Fibroblast of the conjunctiva (primary cell): ENCODE data around the gene GLS.
"Not testable (repeated sequence)": the region's sequence is repeated elsewhere in the genome, so short reads cannot be mapped to it uniquely, and the experiment has no call there.

Experiments
- DNase-seq: peaks from one replicate; pipeline ENCODE4 v3.0.0-alpha.2; 2010; ENCODE audit warnings: low read depth

GLS gene

DNA sequence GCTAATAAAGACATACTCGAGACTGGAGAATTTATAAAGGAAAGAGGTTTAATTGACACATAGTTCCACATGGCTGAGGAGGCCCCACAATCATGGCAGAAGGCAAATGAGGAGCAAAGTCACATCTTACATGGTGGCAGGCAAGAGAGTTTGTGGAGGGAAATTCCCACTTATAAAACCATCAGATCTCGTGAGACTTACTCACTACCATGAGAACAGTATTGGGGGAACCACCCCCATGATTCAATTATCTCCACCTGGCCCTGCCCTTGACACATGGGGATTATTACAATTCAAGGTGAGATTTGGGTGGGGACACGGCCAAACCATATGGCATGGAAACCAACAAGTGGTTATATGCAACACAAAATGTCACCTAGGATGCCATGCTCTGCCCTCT lies 114.7 kb downstream of the GLS start:
- DNase-seq: not testable (repeated sequence)

DNA sequence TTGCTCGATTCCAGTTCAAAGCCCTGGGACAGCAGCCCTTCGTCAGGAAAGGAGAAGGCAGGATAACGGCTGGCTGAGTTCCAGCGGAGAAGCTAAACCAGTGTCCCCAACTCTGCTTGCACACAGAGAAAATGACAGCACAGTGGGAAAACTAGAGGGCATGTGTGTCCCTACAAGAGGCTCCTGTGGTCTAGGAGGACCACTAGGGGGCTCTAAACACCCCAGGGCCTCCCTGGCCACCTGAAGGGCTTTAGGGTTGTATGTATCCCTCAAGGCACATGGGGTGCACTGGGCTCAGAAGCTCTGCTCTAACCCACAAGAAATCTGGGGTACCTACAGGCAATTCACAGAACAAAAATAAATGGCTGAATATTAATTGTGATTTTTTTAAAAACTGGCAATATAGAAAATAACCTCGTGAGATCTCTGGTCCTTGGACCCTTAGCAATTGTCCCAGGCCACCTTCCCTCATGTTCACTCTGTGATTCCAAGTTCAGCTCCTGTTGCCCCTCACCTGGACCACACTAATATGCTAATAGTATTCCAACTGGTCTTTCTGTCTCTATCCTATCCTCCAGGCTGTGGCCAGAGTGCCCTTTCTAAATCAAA lies 115.8 kb downstream of the GLS start:
- no peak for DNase-seq

DNA sequence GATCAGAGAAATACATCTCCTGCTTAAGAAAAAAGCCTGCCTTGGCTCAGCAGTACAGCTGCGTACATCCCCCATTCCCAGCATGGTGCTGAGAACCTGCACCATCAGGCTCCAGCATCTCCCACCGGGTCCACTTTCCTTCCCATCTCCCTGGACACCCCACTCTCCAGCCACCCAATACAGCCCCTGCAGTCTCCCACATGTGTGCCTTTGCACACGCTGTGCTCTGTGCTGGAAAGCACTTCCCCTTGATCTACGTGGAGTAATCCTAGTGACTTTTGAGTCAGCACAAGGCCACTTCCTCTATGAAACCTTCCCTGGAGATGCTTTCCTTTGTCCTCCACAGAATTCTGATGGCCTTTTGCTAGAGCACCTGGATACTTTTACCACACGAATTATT lies 116.3 kb downstream of the GLS start:
- no peak for DNase-seq

DNA sequence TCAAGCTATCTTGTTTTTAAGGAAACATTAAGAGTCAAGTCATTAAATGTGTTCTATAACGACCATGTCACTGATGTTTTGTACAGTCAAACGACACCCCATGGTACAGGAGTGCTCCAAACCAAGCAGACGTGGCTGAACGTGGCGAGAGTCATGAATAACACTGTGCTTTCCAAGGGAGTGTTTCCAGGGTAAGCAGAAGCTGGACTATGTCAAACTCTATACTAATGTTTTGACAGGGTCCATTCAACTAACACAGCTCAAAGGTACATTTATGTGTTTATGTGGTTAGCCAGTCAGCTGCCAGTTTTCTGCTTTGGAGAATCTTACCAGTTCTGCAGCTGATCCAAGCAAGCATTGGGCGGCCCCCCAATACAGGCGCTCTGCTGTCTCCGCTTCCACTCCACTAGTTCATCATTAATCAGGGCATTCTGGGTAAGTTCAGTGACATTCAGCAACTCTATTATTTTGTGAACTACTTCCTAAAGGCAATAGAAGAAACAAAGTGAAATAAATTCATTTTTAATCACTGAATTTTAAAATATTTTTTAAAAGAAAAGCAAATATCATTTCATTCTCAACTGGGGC lies 117.0 kb downstream of the GLS start:
- no peak for DNase-seq

DNA sequence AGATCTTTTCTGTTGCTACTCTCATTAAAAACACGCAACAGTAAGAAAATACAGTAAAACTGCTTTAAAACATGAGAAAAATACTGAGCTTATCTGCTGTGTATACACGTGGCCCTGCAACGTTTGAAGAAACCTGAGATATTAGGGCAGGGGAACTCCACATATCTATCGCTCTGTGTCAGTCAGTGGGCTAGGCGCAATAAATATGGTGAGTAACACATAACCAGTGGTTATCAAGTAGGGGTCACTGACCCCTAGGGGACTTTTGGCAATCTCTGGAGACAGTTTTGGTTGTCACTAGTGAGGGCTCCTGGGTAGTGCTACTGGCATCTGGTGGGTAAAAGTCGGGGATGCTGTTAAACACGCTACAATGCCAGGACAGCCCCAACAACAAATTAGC lies 118.4 kb downstream of the GLS start:
- DNase-seq: no peak

DNA sequence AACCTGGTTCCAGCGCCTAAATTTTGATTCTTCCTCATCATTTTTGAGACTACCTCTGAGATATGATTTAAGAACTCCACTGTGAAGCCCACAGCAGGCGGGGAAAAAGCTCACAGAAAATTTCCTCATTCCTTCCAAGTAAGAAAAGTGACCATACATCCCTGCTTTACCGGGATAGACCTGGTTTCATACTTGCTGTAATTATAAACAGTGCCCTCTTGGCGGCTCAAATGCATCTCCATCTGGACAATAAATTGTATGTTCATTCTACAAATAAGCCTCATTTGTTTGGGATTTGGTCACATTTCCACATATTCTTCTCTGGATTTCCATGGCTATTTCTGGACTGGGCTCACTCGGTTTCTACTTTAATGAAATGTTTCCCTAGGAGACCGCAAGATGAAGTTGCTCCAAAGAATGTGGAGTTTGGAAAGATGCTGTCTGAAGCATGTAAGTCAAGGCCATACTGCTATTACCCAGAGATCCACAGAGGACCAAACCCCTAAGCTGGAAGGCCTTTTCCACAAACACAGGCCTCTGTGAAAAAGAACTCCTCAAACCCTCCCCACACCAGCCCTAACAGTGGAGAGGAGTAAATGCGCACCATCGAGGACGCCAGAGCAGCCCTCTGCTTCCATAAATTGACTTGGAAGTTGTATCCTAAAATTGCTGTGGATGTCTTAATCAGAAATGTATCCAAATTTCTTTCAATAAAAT lies 119.5 kb downstream of the GLS start:
- DNase-seq: no peak

DNA sequence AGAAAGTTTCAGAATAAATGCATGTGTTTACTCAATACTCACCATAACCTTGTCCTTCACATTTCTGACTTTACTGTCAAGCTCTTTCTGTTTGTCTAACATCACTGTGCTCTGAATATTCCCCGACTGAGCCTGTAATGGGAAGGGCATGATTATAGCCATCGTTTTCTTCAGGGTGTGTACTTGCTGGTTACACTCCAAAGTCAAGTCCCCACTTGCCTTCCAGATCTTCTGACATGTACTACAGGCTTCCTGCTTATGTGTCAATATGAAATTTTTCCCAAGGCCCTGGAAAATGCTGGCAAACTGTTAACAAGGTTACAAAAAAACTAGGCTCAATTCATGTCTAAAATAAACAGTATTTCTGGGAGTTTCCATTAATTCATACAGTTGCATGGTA lies 120.4 kb downstream of the GLS start:
- no peak for DNase-seq

DNA sequence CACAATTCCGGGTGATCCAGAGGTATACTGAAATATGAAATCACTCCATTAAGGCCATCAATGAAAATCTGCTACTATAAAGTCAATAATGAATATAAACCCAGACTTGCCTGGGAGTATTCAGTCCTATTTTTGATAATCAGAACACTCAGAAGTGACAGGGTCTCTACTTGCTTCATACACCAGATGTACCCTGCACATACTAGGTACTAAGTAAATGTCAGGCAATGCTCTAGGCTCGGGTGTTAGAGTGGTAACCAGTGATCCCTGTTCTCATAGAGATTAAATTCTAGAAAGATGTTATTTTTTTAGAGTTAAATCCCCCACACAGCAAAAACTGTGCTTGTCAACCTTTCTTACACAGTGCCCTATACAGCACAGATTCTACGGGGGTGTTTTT lies 121.0 kb downstream of the GLS start:
- DNase-seq: no peak

DNA sequence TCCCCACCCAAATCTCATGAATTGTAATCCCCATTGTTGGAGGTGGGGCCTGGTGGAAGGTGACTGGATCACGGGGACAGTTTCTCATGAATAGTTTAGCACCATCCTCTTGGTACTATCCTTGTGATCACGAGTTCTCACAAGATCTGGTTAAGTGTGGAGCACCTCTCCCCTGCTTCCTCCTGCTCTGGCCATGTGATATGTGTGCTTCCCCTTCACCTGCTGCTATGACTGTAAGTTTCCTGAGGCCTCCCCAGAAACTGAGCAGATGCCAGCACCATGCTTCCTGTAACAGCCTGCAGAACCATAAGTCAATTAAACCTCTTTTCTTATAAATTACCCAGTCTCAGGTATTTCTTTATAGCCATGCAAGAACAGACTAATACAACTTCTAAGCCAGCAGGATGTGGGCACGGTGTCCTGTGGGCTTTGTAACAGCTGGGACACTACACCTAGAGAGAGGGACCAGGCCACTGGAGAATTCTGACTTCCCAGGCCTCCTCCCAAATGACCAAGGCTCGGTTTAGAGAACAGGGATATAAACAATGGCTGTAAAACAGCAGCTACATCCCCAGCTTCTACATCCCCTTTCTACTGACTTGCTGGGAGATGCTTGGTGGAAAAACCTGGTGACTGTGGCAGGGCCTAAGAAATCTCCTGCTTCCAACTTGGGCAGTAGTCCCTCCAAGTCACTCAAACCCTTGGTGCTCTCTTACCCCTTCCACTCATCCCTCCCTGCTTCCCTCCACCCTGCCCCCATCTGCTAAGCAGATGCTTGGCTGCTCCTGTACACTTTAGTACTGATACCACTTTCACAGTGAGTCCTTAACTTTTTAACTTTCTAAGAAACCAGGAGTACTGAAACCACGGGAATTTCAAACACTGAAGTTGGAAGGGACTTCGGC lies 123.0 kb downstream of the GLS start:
- no peak for DNase-seq

DNA sequence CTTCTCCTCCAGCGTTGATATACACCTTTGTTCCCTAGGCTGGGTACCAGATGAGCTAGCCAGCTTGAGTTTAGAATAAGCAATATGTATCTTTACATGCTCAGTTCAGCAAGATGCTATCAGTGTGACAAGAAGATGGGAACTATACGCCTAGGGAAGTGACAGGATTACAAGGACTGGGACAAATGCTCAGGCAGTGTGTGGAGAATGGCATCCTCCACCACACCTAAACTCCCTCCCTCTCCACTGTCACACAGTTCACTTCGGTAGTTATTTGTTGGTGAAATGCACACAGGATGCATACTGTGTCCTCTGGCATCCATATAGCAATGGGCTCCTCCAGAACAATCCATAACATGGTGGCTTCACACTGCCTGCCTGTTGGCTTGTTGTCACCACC lies 125.7 kb downstream of the GLS start:
- no peak for DNase-seq

DNA sequence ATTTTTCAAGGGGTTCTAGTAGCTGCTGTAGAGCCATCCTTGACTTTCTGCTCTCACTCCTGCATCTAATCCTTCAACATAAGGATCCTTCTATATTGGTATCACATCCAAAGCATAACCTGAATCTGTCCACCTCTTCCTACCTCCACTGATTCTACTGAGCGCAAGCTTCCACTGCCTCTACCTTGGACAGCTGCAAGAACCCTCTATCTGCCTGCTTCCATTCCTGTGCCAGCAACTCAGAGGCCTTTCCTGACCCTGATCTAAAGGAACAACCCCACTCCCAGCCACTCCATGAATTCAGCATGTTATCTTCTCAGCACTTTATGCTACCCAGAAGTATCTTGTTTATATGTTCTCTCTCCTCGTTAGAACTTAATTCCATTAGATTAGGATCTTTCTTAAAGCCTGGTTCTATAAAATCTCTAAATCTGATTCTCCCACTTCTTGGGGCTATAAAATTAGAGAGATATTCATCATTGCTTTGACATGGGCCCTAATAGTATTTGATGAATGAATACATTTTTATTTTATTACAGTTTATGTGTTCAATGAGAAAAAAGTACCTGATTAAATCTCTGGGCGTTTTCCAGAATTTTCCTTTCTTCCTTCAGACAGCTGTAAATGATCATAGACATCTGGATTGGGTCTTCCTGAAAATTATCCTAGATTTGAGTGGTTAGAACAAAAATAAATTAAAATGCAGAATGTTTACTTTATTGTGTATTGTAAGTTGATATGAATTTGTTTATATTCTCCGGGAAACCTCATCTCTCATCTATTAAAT lies 126.6 kb downstream of the GLS start:
- DNase-seq: no peak

DNA sequence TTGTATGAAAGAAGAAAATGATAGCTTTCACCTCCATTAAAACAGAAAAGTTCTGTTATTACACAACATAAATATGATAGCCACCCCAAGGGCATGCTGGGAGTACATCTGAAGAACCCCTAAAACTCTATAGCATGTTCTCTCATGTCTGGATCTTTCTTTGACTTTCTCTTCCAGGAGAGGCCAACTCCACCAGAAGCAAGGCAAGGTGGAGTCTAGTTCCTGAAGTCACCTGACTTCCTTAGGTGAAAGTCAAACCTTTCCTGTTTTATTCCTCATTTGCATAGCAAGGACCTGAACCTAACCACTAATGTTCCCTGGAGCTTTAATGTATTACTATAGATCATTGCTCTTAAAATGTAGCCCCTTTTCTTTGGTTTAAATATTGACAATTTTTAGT lies 127.7 kb downstream of the GLS start:
- DNase-seq: no peak

DNA sequence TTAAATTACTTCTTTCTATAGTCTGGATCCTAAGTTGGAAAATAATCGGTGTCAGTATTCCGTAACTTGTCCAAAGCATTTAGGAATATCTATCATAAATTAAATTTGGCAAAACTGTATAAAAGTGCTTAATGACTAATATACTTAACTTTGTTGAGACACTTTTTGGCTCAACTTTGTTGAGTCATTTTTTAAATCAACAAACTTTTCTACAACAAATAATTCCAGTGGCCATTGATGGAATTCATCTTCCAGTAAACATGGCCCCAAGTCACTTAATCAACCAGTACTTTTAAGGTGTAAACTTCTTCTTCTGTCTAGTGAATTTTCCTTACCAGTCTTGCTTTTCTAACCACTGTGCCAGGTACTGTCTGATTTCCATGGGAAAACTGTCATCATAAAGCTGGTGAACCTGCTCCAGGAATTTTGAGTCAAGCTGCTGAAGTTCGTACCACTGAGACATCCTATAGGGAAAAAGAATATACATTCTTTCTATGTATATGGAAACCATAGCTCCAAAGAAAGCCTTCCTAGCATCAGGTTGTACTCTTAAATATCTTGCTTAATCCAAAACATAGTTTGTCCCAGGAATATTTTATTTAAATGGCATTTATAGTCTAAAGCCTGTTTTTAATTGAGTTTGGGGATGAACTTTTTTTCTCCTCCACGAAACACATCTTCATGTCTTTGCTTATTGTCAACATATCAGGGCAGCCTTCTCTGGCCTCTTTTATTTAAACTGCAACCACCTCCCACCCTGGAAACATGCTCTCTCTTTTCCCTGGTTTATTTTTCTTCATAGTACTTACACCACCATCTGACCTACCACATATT lies 129.1 kb downstream of the GLS start:
- no peak for DNase-seq

DNA sequence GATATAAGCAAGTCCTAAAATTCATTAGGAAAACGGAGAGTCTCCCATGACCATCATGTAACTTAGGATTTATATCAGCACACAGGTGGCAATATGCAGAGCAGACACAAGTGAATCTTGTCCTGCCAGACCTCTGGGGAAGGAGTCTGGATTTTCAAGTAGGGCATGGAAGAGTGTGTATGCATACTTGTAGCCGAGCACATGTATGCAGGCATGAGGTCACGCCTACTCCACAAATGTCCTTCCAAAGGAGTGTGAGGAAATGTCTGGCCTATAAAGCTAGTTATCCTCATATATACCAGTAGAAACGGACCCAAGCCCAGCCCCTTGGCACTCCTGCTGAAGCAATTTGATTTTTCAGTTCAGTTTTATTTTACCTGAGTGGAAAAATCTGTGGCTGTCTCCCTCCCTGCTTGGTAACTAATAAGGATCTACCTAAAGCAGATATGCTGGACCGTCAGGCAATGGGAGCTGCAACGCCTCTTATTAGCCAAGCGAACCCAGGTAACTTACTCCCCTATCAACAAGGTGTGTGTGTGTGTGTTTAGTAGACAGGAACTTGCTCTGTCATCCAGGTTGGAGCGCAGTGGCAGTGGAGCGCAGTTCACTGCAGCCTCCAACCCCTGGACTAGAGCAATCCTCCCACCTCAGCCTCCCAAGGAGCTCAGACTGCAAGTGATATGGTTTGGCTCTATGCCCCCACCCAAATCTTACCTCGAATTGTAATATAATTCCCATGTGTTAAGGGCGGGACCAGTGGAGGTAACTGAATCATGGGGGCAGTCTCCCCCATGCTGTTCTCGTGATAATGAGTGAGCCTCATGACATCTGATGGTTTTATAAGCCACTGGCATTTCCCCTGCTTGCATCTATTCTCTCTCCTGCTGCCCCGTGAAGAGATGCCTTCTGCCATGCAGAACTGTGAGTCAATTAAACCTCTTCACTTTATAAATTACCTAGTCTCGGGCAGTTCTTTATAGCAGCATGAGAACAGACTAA lies 130.6 kb downstream of the GLS start:
- no peak for DNase-seq

DNA sequence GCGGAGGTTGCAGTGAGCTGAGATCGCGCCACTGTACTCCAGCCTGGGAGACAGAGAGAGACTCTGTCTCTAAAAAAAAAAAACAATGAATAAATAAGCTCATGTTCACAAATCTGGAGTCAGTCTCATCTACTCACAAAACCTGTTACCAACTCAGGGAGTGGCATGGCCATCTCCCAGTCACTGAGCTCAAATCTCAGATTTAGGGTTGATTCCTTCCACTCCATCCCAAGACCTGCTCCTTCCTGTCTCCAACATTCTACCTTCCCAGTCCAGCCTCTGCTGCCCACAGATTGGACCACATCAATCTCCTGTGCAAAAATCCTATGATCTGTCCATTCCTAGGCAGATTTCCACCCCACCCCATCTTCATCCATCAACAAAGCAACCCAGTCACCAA lies 131.7 kb downstream of the GLS start:
- no peak for DNase-seq

DNA sequence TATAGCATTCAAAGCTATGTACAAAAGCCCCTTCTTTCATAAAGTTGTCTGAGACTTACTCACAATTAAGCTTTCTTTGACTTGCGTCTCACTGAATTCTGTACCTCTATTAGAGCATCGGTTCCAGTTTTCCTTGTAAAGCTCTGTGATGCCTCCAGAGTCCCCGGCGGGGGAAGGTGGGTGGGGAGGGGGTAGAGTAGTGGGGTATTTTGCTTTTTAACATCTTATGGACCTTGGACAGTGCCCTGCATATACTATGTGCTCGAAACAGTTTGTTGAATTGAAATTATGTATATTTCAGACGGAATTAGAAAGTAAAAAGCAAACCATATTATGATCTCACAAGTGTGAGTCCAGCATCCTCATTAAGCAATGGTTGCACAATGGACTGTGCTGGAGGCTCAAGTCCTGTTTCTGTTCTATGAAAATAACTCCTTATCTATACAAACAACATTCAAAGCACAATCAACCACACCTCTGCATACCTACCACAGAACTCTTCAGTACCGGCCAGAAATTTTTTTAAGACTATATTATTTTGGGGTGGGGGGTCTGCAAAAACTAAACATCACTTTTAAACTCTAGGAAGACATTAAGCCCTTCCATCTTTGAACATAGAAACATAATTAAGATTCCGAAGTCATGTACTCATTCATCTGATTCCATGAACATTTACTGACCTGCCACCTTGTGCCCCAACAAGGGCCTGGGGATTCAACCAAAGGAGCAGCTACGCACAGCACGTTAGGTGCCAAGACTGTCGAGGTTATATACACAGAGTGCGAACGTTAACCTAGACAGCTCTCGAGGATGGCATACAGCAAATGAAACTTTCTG lies 132.4 kb downstream of the GLS start:
- no peak for DNase-seq

DNA sequence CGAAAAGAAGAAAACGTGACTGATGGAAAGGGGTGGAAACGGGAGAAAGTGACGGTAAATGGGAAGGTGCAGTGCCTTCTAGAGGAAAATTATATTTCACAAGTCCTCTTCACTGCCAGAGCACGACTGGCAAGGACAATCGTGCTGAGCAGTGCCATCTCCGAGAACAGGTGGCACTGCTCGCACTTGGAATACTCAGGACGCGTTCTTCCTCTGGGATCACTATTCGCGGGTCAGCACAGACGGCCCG lies 133.0 kb downstream of the GLS start:
- DNase-seq: no peak

DNA sequence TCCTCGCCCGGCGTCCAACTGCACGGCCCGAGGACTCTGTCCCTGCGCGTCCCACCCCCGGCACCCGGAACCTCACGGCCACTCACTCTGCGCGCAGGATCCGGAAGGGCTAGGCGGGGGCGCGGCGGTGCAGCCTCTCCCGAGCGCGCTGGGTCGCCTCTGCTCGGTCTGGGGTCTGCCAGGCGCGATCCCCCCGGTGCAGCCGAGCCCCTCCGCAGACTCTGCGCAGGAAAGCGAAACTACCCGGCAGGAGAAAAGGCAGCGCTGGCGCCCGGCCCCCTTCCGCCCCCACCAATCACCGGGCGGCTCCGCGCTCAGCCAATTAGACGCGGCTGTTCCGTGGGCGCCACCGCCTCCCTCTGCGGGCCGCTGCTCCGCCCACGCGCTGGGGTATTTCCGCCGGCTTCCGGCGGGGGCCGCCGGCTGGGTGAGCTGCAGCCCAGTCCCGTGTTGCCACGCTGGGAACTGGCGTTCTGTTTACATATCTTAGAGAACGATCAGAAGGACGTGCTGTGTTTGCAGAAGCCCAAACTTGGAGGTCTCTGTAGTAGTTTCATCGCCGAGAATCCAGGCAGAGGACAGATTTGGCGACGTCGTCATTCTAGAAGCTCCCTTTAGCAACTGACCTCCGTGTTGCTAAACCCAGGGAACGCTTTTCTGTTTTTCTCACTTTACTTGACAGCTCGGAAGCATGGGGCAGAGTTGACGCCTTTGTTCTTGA lies 133.5 kb downstream of the GLS start, which contains the start of gene STAT1:
Gene STAT1 (minus strand): TSS at position 240 of the 721 bp plus-strand sequence. CDS start 4,168 bp downstream, outside the sequence.
- peak; percentile 75 for DNase-seq
